ENCODE data around the gene EML4. TPM values are rescaled to one million over a fixed set of nuclear protein-coding genes. Genes with fewer than 3 reads are reported as not detected.

Gene EML4
- total and polyA plus RNA-seq, 2 of the 13 experiments (the other 11 are each of a cell fraction or from before 2014, with no cell fraction given): 243 to 476 TPM

DNA sequence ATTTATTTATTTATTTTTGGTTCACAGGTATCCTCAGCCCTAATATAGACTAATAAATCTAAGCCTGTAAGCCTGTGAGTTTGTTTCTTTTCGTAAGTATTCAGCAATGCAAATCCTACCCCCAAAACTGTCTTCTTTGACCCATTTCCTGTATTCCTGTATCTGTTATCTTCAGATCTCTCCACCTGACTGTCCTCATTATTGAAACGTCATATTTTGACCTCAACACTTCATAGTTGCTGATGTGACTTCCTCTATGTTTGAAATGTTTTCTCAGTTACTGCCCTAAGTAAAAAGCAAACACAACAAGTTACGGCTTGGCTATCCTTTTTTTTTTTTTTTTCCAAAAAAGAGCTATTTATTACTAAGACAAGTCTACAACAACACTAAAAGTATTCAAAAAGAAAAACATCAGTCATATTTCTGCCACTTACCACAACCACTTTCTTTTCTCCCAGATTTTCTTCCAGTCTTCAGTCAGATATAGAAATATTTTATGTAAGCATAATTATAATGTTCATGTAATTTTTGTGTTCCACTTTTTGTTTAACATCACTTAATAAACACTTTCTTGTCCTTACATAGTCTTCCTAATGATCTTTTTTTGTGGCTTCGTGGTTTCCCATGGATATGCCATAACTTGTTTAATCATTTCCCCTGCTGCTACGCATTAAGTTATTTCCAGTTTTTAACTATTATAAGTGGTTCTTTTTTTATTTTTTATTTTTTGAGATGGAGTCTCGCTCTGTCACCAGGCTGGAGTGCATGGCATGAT lies 45.0 kb upstream of the EML4 start (continued):
- 0 out of 2 replicates have a peak, but pooled peaks have one; percentile 7 for TF ChIP-seq HDAC1 (CRISPR knock-in tag; IDR thresholded peaks at IDR 0.05)
- TF ChIP-seq ZNF577 (CRISPR knock-in tag; IDR thresholded peaks at IDR 0.05; ENCODE audit: borderline replicate concordance, low read depth): no peak
- peak; percentile 75 for TF ChIP-seq RARA (CRISPR knock-in tag; IDR thresholded peaks at IDR 0.05)
- no peak for TF ChIP-seq ZNF670 (CRISPR knock-in tag; IDR thresholded peaks at IDR 0.05; ENCODE audit: borderline replicate concordance)
- TF ChIP-seq IRF2 (CRISPR knock-in tag; IDR thresholded peaks at IDR 0.05): peak; percentile 53; the same call in 1 of the 2 replicates
- TF ChIP-seq, protein P1, sequence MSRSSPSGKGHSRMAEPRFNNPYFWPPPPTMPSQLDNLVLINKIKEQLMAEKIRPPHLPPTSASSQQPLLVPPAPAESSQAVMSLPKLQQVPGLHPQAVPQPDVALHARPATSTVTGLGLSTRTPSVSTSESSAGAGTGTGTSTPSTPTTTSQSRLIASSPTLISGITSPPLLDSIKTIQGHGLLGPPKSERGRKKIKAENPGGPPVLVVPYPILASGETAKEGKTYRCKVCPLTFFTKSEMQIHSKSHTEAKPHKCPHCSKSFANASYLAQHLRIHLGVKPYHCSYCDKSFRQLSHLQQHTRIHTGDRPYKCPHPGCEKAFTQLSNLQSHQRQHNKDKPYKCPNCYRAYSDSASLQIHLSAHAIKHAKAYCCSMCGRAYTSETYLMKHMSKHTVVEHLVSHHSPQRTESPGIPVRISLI (CRISPR knock-in tag; IDR thresholded peaks at IDR 0.05; ENCODE audit: borderline replicate concordance): peak; percentile 52; the same call in 1 of the 2 replicates
- no peak for TF ChIP-seq GZF1 (CRISPR knock-in tag; IDR thresholded peaks at IDR 0.05)
- peak; percentile 99 for TF ChIP-seq MED1 (CRISPR knock-in tag; IDR thresholded peaks at IDR 0.05)
- TF ChIP-seq EP300 (IDR thresholded peaks at IDR 0.05; ENCODE audit: low read depth in 2 of 2, low read length in 2 of 2): peak in 1 of 2 experiments; percentile 73; a peak in 1 of 4 replicates
- TF ChIP-seq EP300 (CRISPR knock-in tag; IDR thresholded peaks at IDR 0.05; ENCODE audit: borderline replicate concordance): no peak
- TF ChIP-seq BCL6 (CRISPR knock-in tag; IDR thresholded peaks at IDR 0.05): peak; percentile 12; the same call in 1 of the 2 replicates
- peak; percentile 50; the same call in 1 of the 2 replicates for TF ChIP-seq RCOR2 (CRISPR knock-in tag; IDR thresholded peaks at IDR 0.05)
- no peak for TF ChIP-seq ZFY (CRISPR knock-in tag; IDR thresholded peaks at IDR 0.05)
- no peak for TF ChIP-seq ZSCAN20 (CRISPR knock-in tag; IDR thresholded peaks at IDR 0.05; ENCODE audit: borderline replicate concordance)
- TF ChIP-seq KAT8 (CRISPR knock-in tag; IDR thresholded peaks at IDR 0.05): peak; percentile 41; the same call in 1 of the 2 replicates
- TF ChIP-seq, protein P2, sequence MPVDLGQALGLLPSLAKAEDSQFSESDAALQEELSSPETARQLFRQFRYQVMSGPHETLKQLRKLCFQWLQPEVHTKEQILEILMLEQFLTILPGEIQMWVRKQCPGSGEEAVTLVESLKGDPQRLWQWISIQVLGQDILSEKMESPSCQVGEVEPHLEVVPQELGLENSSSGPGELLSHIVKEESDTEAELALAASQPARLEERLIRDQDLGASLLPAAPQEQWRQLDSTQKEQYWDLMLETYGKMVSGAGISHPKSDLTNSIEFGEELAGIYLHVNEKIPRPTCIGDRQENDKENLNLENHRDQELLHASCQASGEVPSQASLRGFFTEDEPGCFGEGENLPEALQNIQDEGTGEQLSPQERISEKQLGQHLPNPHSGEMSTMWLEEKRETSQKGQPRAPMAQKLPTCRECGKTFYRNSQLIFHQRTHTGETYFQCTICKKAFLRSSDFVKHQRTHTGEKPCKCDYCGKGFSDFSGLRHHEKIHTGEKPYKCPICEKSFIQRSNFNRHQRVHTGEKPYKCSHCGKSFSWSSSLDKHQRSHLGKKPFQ (CRISPR knock-in tag; IDR thresholded peaks at IDR 0.05; ENCODE audit: insufficient replicate concordance): peak; percentile 73
- peak; percentile 48; the same call in 1 of the 2 replicates for TF ChIP-seq NCOA2 (CRISPR knock-in tag; IDR thresholded peaks at IDR 0.05)
- no peak for TF ChIP-seq TCF12 (IDR thresholded peaks at IDR 0.05)
- TF ChIP-seq TCF12 (CRISPR knock-in tag; IDR thresholded peaks at IDR 0.05): no peak
- no peak for TF ChIP-seq JUN (CRISPR knock-in tag; IDR thresholded peaks at IDR 0.05)
- TF ChIP-seq, protein P3, sequence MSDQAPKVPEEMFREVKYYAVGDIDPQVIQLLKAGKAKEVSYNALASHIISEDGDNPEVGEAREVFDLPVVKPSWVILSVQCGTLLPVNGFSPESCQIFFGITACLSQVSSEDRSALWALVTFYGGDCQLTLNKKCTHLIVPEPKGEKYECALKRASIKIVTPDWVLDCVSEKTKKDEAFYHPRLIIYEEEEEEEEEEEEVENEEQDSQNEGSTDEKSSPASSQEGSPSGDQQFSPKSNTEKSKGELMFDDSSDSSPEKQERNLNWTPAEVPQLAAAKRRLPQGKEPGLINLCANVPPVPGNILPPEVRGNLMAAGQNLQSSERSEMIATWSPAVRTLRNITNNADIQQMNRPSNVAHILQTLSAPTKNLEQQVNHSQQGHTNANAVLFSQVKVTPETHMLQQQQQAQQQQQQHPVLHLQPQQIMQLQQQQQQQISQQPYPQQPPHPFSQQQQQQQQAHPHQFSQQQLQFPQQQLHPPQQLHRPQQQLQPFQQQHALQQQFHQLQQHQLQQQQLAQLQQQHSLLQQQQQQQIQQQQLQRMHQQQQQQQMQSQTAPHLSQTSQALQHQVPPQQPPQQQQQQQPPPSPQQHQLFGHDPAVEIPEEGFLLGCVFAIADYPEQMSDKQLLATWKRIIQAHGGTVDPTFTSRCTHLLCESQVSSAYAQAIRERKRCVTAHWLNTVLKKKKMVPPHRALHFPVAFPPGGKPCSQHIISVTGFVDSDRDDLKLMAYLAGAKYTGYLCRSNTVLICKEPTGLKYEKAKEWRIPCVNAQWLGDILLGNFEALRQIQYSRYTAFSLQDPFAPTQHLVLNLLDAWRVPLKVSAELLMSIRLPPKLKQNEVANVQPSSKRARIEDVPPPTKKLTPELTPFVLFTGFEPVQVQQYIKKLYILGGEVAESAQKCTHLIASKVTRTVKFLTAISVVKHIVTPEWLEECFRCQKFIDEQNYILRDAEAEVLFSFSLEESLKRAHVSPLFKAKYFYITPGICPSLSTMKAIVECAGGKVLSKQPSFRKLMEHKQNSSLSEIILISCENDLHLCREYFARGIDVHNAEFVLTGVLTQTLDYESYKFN (CRISPR knock-in tag; conservative IDR thresholded peaks at IDR 0.05): peak; percentile 73
- TF ChIP-seq KLF15 (CRISPR knock-in tag; IDR thresholded peaks at IDR 0.05; ENCODE audit: borderline replicate concordance): no peak
- no peak for TF ChIP-seq FOXP1 (IDR thresholded peaks at IDR 0.05)
- TF ChIP-seq FOXP1 (CRISPR knock-in tag; IDR thresholded peaks at IDR 0.05): peak; percentile 61; the same call in 1 of the 2 replicates
- TF ChIP-seq DNMT3B (CRISPR knock-in tag; conservative IDR thresholded peaks at IDR 0.05): no peak

All from HepG2 (cell line).